ENCODE results near the gene IMMP2L. TPM values are rescaled to one million over a fixed set of nuclear protein-coding genes. Genes with fewer than 3 reads are reported as not detected.

The IMMP2L gene
- polyA plus RNA-seq, 2 of the 4 experiments (the other 2 are of a cell fraction) = 16.1 to 23.8 TPM

DNA sequence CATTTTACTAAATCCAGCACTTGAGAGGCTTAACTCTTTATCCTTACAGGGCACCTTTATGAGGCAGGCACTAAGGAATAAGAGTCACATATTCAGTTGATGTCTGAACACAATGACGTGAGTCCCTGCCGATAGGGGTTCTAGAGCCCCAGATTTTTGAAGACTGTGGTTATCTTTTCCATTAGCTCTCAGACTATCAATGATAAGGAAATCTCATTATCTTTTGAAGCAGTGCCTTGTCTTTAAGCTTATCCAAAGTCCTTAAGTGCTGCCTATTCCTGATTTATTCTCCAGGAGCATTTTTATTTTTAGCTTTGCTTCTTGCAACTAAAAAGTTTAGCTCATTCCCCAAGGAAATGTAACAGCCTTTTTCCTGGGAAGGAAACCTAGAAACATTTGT lies 915.5 kb downstream of the IMMP2L start:
- WGBS (ENCODE audit: missing lambda C conversion rate) = 67% methylated on average over 2 of the region's 2 CpGs
- POLR2A ChIA-PET = no interaction called here
- ATAC-seq (no peak), DNase-seq (ENCODE audit: low read depth in 1 of 2, low spot score in 1 of 2) (no peak), FAIRE-seq (no peak)
- Histone ChIP-seq H3K4me2 (no peak overlapping the region), H3K9me3 (no peaks in the 10 kb centered on the region), H3K4me3 (no peak overlapping the region), H3K4me1 (no peaks in the 10 kb centered on the region), H3K27ac (no peak overlapping the region)
- CTCF ChIA-PET = no interaction called here
- no peak for TF ChIP-seq RNF2 (IDR thresholded peaks at IDR 0.05; ENCODE audit: borderline replicate concordance, low read depth)
- no peak for TF ChIP-seq HOXB13 (CRISPR knock-in tag; IDR thresholded peaks at IDR 0.05; ENCODE audit: low read depth)
- TF ChIP-seq, protein P1, sequence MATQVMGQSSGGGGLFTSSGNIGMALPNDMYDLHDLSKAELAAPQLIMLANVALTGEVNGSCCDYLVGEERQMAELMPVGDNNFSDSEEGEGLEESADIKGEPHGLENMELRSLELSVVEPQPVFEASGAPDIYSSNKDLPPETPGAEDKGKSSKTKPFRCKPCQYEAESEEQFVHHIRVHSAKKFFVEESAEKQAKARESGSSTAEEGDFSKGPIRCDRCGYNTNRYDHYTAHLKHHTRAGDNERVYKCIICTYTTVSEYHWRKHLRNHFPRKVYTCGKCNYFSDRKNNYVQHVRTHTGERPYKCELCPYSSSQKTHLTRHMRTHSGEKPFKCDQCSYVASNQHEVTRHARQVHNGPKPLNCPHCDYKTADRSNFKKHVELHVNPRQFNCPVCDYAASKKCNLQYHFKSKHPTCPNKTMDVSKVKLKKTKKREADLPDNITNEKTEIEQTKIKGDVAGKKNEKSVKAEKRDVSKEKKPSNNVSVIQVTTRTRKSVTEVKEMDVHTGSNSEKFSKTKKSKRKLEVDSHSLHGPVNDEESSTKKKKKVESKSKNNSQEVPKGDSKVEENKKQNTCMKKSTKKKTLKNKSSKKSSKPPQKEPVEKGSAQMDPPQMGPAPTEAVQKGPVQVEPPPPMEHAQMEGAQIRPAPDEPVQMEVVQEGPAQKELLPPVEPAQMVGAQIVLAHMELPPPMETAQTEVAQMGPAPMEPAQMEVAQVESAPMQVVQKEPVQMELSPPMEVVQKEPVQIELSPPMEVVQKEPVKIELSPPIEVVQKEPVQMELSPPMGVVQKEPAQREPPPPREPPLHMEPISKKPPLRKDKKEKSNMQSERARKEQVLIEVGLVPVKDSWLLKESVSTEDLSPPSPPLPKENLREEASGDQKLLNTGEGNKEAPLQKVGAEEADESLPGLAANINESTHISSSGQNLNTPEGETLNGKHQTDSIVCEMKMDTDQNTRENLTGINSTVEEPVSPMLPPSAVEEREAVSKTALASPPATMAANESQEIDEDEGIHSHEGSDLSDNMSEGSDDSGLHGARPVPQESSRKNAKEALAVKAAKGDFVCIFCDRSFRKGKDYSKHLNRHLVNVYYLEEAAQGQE (IDR thresholded peaks at IDR 0.05) = no peak
- no peak for TF ChIP-seq RAD21 (conservative IDR thresholded peaks at IDR 0.05 in 1 of 2, IDR thresholded peaks at IDR 0.05 in 1 of 2)
- no peak for TF ChIP-seq FOSL2 (IDR thresholded peaks at IDR 0.05)
- no peak for TF ChIP-seq FOSL2 (CRISPR knock-in tag; IDR thresholded peaks at IDR 0.05)
- TF ChIP-seq SMC3 (IDR thresholded peaks at IDR 0.05) = no peak
- no peak for TF ChIP-seq BCL3 (IDR thresholded peaks at IDR 0.05)
- TF ChIP-seq BHLHE40 (IDR thresholded peaks at IDR 0.05; ENCODE audit: low read depth, low read length) = no peak
- TF ChIP-seq RCOR1 (IDR thresholded peaks at IDR 0.05; ENCODE audit: low read depth, low read length) = no peak
- TF ChIP-seq MAX (IDR thresholded peaks at IDR 0.05) = no peak
- TF ChIP-seq NR3C1 (IDR thresholded peaks at IDR 0.05) = no peak
- TF ChIP-seq FOXS1 (CRISPR knock-in tag; IDR thresholded peaks at IDR 0.05) = no peak

DNA sequence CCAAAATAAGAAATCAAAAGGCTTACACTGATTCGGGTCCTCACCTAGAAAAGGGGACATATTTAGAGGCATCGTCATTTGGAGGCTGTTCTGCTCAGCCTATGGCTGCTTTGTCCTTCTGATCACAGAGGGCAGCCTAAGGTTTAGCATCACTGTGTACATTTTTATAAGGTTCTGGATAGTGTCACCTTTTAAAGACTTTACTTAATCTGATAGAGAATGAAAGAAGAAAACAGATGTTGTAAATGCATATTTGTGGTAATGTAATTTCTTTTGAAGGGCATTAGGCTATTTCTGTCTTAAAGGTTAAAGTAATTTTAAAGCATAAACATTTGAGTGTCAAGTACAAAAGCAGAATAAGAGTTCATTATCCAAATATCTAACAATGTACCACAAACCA lies 916.7 kb downstream of the IMMP2L start:
- no peaks in the 10 kb centered on the region for H3K9me3 ChIP-seq
- H3K4me1 ChIP-seq = no peaks in the 10 kb centered on the region
- no peak overlapping the region for H3K27ac ChIP-seq
- DNase-seq (ENCODE audit: low read depth in 1 of 2, low spot score in 1 of 2) (no peak), ATAC-seq (no peak), FAIRE-seq (no peak)
- TF ChIP-seq JUN (IDR thresholded peaks at IDR 0.05) (no peak), USF2 (IDR thresholded peaks at IDR 0.05) (no peak), HOXA7 (CRISPR knock-in tag; IDR thresholded peaks at IDR 0.05) (no peak), SMC3 (IDR thresholded peaks at IDR 0.05) (no peak), RARB (CRISPR knock-in tag; IDR thresholded peaks at IDR 0.05) (no peak), NR3C1 (IDR thresholded peaks at IDR 0.05) (no peak)
- TF ChIP-seq, protein P2, sequence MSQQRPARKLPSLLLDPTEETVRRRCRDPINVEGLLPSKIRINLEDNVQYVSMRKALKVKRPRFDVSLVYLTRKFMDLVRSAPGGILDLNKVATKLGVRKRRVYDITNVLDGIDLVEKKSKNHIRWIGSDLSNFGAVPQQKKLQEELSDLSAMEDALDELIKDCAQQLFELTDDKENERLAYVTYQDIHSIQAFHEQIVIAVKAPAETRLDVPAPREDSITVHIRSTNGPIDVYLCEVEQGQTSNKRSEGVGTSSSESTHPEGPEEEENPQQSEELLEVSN (IDR thresholded peaks at IDR 0.05; ENCODE audit: borderline replicate concordance, low read depth) = no peak
- TF ChIP-seq, protein P1 (IDR thresholded peaks at IDR 0.05) = no peak
- POLR2A ChIA-PET = no interaction called here
- WGBS (ENCODE audit: missing lambda C conversion rate) = 8% methylated on average over 2 of the region's 2 CpGs
- H3K4me2 ChIP-seq = no peak overlapping the region
- CTCF ChIA-PET = no interaction called here
- H3K4me3 ChIP-seq = no peak overlapping the region

Measured in A549 (cell line).